GM12878 (cell line): Measurements from ENCODE around the gene LAMB4. TPM values are rescaled to one million over a fixed set of nuclear protein-coding genes. Genes with fewer than 3 reads are reported as not detected.

ENCODE experiments used
- ATAC-seq: fragments of 200-7000 bp; cut with Tn5 transposase; 3 replicates; pipeline ENCODE4 v1.9.1; 2020; ENCODE audit warnings: mild to moderate bottlenecking, moderate library complexity
- BruUV-seq: library from RNA; stranded (reverse); fragments of 400-500 nt; replicated peaks from 2 replicates; lab custom pipeline; 2021; lab: Mats Ljungman, UMichigan
- CTCF ChIA-PET: fragments of 300-600 bp; sonication (Branson Sonifier 250); formaldehyde crosslinking; extraction: SDS; loops from one replicate; lab custom pipeline; 2021; ENCODE audit warnings: inconsistent platforms; lab: Yijun Ruan, JAX
- POLR2A ChIA-PET: fragments of 350-600 bp; formaldehyde crosslinking; extraction: SDS; loops from one replicate; lab custom pipeline; 2021; ENCODE audit warnings: inconsistent platforms; lab: Charles Lee
- RAD21 ChIA-PET: fragments of 300-600 bp; sonication (Branson Sonifier 250); formaldehyde crosslinking; loops from one replicate; lab custom pipeline; 2023; ENCODE audit warnings: antibody characterized with exemption; ENCODE audit not compliant: unreplicated experiment; lab: Charles Lee
- SMC1A ChIA-PET: fragments of 300-600 bp; sonication (Branson Sonifier 250); formaldehyde crosslinking; loops from one replicate; lab custom pipeline; 2023; ENCODE audit not compliant: unreplicated experiment, uncharacterized antibody; lab: Charles Lee
- DNase-seq: peaks from one replicate; pipeline ENCODE4 v3.0.0-alpha.2; 2011; ENCODE audit warnings: low read depth, low spot score
- FAIRE-seq: peaks from 3 replicates; lab custom pipeline; 2011; peaks lifted over from hg19 to GRCh38; lab: Jason Lieb, UNC
- H2AFZ ChIP-seq: 2 replicates; pipeline ENCODE4 v1.6.0; 2011; ENCODE audit warnings: low read depth, low read length, control low read depth; ENCODE audit not compliant: control insufficient read depth
- H3K27ac ChIP-seq: 2 replicates; pipeline ENCODE4 v1.5.1; 2011; ENCODE audit warnings: control low read depth; ENCODE audit not compliant: control insufficient read depth, insufficient read depth
- H3K27me3 ChIP-seq, 2 experiments: replicated peaks in 1 of 2; 2 replicates each; pipeline versions ENCODE4 v1.6.0 to v1.6.1; 2011; ENCODE audit warnings: low read length in 1 of 2; ENCODE audit not compliant: control insufficient read depth in 2 of 2, insufficient read depth in 2 of 2
- H3K36me3 ChIP-seq, 2 experiments: 2 replicates each; pipeline ENCODE4 v1.5.1; 2011; ENCODE audit warnings: low read length in 1 of 2; ENCODE audit not compliant: control insufficient read depth in 2 of 2, insufficient read depth in 2 of 2
- H3K4me1 ChIP-seq: 2 replicates; pipeline ENCODE4 v1.6.1; 2011; ENCODE audit warnings: mild to moderate bottlenecking, low read length, moderate library complexity, mixed read lengths; ENCODE audit not compliant: control insufficient read depth, insufficient read depth
- H3K4me2 ChIP-seq: 2 replicates; pipeline ENCODE4 v1.6.0; 2011; ENCODE audit warnings: control low read depth; ENCODE audit not compliant: control insufficient read depth, insufficient read depth
- H3K4me3 ChIP-seq: fragments of 200-600 bp; sonication (generic); 2 replicates; pipeline ENCODE4 v1.5.1; 2016
- H3K79me2 ChIP-seq: 2 replicates; pipeline ENCODE4 v1.6.0; 2011; ENCODE audit warnings: low read length; ENCODE audit not compliant: control insufficient read depth, insufficient read depth
- H3K9ac ChIP-seq: 2 replicates; pipeline ENCODE4 v1.8.0; 2011; ENCODE audit warnings: low read length, control low read depth, mixed read lengths; ENCODE audit not compliant: control insufficient read depth, insufficient read depth
- H3K9me3 ChIP-seq: replicated peaks from 3 replicates; pipeline ENCODE4 v1.5.1; 2011; ENCODE audit warnings: mild to moderate bottlenecking, low read length; ENCODE audit not compliant: control insufficient read depth, insufficient read depth
- H4K20me1 ChIP-seq: 2 replicates; pipeline ENCODE4 v1.6.0; 2011; ENCODE audit not compliant: control insufficient read depth, insufficient read depth
- ATF2 ChIP-seq: IDR thresholded peaks from 2 replicates; pipeline ENCODE4 v1.6.1; 2012; ENCODE audit warnings: low read length, inconsistent platforms
- BCL3 ChIP-seq: IDR thresholded peaks from 2 replicates; pipeline ENCODE4 v1.6.1; 2011; ENCODE audit warnings: borderline replicate concordance, low read depth, mild to moderate bottlenecking, moderate library complexity, low read length; ENCODE audit not compliant: insufficient read depth, poor library complexity, severe bottlenecking
- CBX3 ChIP-seq: fragments of 200-600 bp; sonication (generic); IDR thresholded peaks from 2 replicates; pipeline ENCODE4 v1.6.1; 2016; ENCODE audit warnings: low read depth, borderline replicate concordance
- CTCF ChIP-seq, 3 experiments: IDR thresholded peaks in 2 of 3; conservative IDR thresholded peaks in 1 of 3; 2 replicates each; pipeline ENCODE4 v1.5.1; 2011; ENCODE audit warnings: low read depth in 3 of 3, low read length in 3 of 3, mild to moderate bottlenecking in 3 of 3, control low read depth in 2 of 3, moderate library complexity in 2 of 3, inconsistent platforms in 1 of 3, mixed read lengths in 1 of 3; ENCODE audit not compliant: control insufficient read depth in 2 of 3, insufficient read depth in 1 of 3; ENCODE audit errors: extremely low read depth in 1 of 3
- RAD21 ChIP-seq: IDR thresholded peaks from 2 replicates; pipeline ENCODE4 v1.6.1; 2011; ENCODE audit warnings: mild to moderate bottlenecking, low read depth, low read length, moderate library complexity; ENCODE audit not compliant: insufficient read depth
- SMC3 ChIP-seq: IDR thresholded peaks from 2 replicates; pipeline ENCODE4 v1.6.1; 2011; ENCODE audit warnings: low read length, improper control_type of control experiment, borderline replicate concordance
- SPI1 ChIP-seq: IDR thresholded peaks from 2 replicates; pipeline ENCODE4 v1.6.1; 2011; ENCODE audit warnings: low read depth, mild to moderate bottlenecking, low read length, moderate library complexity, borderline replicate concordance; ENCODE audit not compliant: insufficient read depth
- TCF12 ChIP-seq: IDR thresholded peaks from 2 replicates; pipeline ENCODE4 v1.6.1; 2011; ENCODE audit warnings: low read depth, mild to moderate bottlenecking, low read length
- ZNF274 ChIP-seq: IDR thresholded peaks from one replicate; pipeline ENCODE4 v1.8.0; 2011; ENCODE audit not compliant: insufficient read length, insufficient read depth
- WGBS: methylation state at CpG from one replicate; pipeline ENCODE4 v1.1.6; 2016; ENCODE audit warnings: low lambda C conversion rate; ENCODE audit not compliant: insufficient replicate concordance, insufficient coverage; ENCODE audit errors: missing lambda C conversion rate; 5-methylcytosine and 5-hydroxymethylcytosine counted together
- in situ Hi-C: fragments of 300-500 bp; cut with MboI; formaldehyde crosslinking; loops from 9 replicates; pipeline ENCODE4 v1.14.3; 2018; ENCODE audit warnings: mixed read lengths
- intact Hi-C: fragments of 100-400 bp; cut with micrococcal nuclease; formaldehyde crosslinking; loops from one replicate; pipeline ENCODE4 v1.14.2; 2022; ENCODE audit not compliant: unreplicated experiment
- polyA plus RNA-seq, 11 experiments: library from polyadenylated mRNA; depleted of rRNA in 4 of 11; unstranded in 6 of 11; stranded (reverse) in 5 of 11; fragments of >200 nt; fragmentation: Nextera tagmentation in 4 of 11; fragmentation: Illumina TruSeq in 1 of 11; extraction: Ambion mirVana in 4 of 11; extraction: Trizol in 1 of 11; gene quantifications; 1 replicate in 1 of 11; 2 replicates in 10 of 11; pipeline versions ENCODE4 v1.2.1 to v1.2.3, GENCODE V29; 2011 to 2016; ENCODE audit warnings: inconsistent platforms in 2 of 11, missing spikeins in 2 of 11, low read depth in 1 of 11
- total RNA-seq, 4 experiments: library from RNA; depleted of rRNA in 3 of 4; stranded (reverse); fragments of >200 nt in 3 of 4; fragmentation: Illumina TruSeq in 1 of 4; extraction: Trizol in 1 of 4; gene quantifications; 2 replicates each; pipeline versions ENCODE4 v1.2.1 to v1.2.3, GENCODE V29; 2013 to 2021

Gene LAMB4
- total and polyA plus RNA-seq, 10 of the 15 experiments (the other 5 are each of a cell fraction or from before 2014, with no cell fraction given): 0.04 to 0.06 TPM; not detected in 8

GRCh38 chr7:108016841-108017775 is 113.1 kb downstream of the LAMB4 start:
- no peaks in the 10 kb centered on the region for H3K79me2 ChIP-seq
- no TSS peak for BruUV-seq
- in situ Hi-C loops: no loop called here

More at GRCh38 chr7:108016841-108017775, 113.1 kb downstream of the LAMB4 start:
- Histone ChIP-seq H3K4me1 (no peaks in the 10 kb centered on the region), H2AFZ (no peak overlapping the region), H3K4me2 (no peak overlapping the region), H3K9ac (no peak overlapping the region), H3K27ac (no peak overlapping the region), H3K9me3 (no peaks in the 10 kb centered on the region)
- POLR2A ChIA-PET: no interaction called here
- DNase-seq (no peak), FAIRE-seq (peak; percentile 81)
- intact Hi-C loops: no loop called here
- WGBS: 0% methylated on average over 2 of the region's 2 CpGs
- TF ChIP-seq TCF12 (no peak), CTCF (IDR thresholded peaks at IDR 0.05 in 2 of 3, conservative IDR thresholded peaks at IDR 0.05 in 1 of 3; ENCODE audit: control insufficient read depth in 2 of 3, extremely low read depth in 1 of 3, insufficient read depth in 1 of 3, low read depth in 3 of 3, low read length in 3 of 3) (peak; percentile 26 to 45 (median 31); a peak in 3 of 6 replicates), SPI1 (no peak), CBX3 (no peak), ZNF274 (no peak), RAD21 (0 out of 2 replicates have a peak, but pooled peaks have one; percentile 12), ATF2 (no peak), SMC3 (0 out of 2 replicates have a peak, but pooled peaks have one; percentile 12), BCL3 (no peak)
- TF ChIP-seq, all 136 proteins: peak for 3
- H3K4me3 ChIP-seq: no peak overlapping the region
- ChIA-PET CTCF (interaction anchor here (0.5 to 2.4 kb wide), 13 partner anchors 28 to 645 kb away, joined by 3 to 8 read pairs (median 4); no protein-coding TSS in a partner anchor), SMC1A (interaction anchor here (0.7 to 3.5 kb wide), 6 partner anchors 18 to 359 kb away, joined by 3 to 15 read pairs (median 3); partner anchors contain the start of gene DLD), RAD21 (interaction anchor here (1.0 to 1.4 kb wide), 4 partner anchors 35 to 274 kb away, joined by 3 to 5 read pairs (median 4); no protein-coding TSS in a partner anchor)
- no peaks in the 10 kb centered on the region for H3K36me3 ChIP-seq
- ATAC-seq: peak; percentile 79
- peaks cover 3 to 4% of the 10 kb centered on the region in 2 experiments; a peak in 3 of 4 replicates for H3K27me3 ChIP-seq
- no peaks in the 10 kb centered on the region for H4K20me1 ChIP-seq
